HCT116 (cell line): ENCODE data around the gene CELF4.

Experiments
- CTCF ChIP-seq, 3 experiments: fragments of 200-600 bp in 1 of 3; sonication (generic) in 1 of 3; IDR thresholded peaks in 2 of 3; conservative IDR thresholded peaks in 1 of 3; 2 replicates each; pipeline ENCODE4 v1.5.1; 2012 to 2017; ENCODE audit warnings: low read depth in 2 of 3, low read length in 2 of 3, antibody characterized with exemption in 1 of 3, borderline replicate concordance in 1 of 3, control low read depth in 1 of 3, mild to moderate bottlenecking in 1 of 3, mixed read lengths in 1 of 3, mixed run types in 1 of 3, moderate library complexity in 1 of 3; ENCODE audit not compliant: insufficient read depth in 1 of 3
- EZH2phosphoT487 ChIP-seq: fragments of 200-600 bp; IDR thresholded peaks from 2 replicates; pipeline ENCODE4 v1.6.1; 2018; ENCODE audit warnings: antibody characterized with exemption, borderline replicate concordance
- JUND ChIP-seq: IDR thresholded peaks from 2 replicates; pipeline ENCODE4 v1.6.1; 2012
- MAX ChIP-seq: IDR thresholded peaks from 2 replicates; pipeline ENCODE4 v1.6.1; 2012
- POLR2A ChIP-seq: IDR thresholded peaks from 2 replicates; pipeline ENCODE4 v1.7.0; 2011; ENCODE audit warnings: borderline replicate concordance; ENCODE audit not compliant: insufficient read depth, insufficient read length; ENCODE audit errors: extremely low read depth
- SIN3A ChIP-seq: IDR thresholded peaks from 2 replicates; pipeline ENCODE4 v1.6.1; 2012; ENCODE audit warnings: low read depth
- TCF7L2 ChIP-seq: IDR thresholded peaks from 2 replicates; pipeline ENCODE4 v1.7.0; 2011; ENCODE audit warnings: borderline replicate concordance, inconsistent platforms; ENCODE audit not compliant: insufficient read depth, insufficient read length; ENCODE audit errors: extremely low read depth
- YY1 ChIP-seq: IDR thresholded peaks from 2 replicates; pipeline ENCODE4 v1.6.1; 2011; ENCODE audit warnings: low read length, low read depth, moderate library complexity, mild to moderate bottlenecking; ENCODE audit not compliant: insufficient replicate concordance; ENCODE audit errors: extremely low read depth

GRCh38 chr18:37443325-37444055 lies 122.1 kb downstream of the CELF4 start:
- no peak for TF ChIP-seq POLR2A
- TF ChIP-seq JUND, result no peak
- TF ChIP-seq MAX, result no peak
- no peak for TF ChIP-seq EZH2phosphoT487
- no peak for TF ChIP-seq CTCF (IDR thresholded peaks at IDR 0.05 in 2 of 3, conservative IDR thresholded peaks at IDR 0.05 in 1 of 3; ENCODE audit: borderline replicate concordance in 1 of 3, insufficient read depth in 1 of 3, low read depth in 2 of 3, low read length in 2 of 3)
- TF ChIP-seq TCF7L2, result no peak
- no peak for TF ChIP-seq YY1
- no peak for TF ChIP-seq SIN3A
